Measurements from ENCODE around the gene PFN1. TPM values are rescaled to one million over a fixed set of nuclear protein-coding genes. Genes with fewer than 3 reads are reported as not detected.

PFN1 gene
- total and polyA plus RNA-seq, 2 of the 8 experiments (the other 6 are each of a cell fraction or from before 2014, with no cell fraction given), result 1,355 to 1,949 TPM

DNA sequence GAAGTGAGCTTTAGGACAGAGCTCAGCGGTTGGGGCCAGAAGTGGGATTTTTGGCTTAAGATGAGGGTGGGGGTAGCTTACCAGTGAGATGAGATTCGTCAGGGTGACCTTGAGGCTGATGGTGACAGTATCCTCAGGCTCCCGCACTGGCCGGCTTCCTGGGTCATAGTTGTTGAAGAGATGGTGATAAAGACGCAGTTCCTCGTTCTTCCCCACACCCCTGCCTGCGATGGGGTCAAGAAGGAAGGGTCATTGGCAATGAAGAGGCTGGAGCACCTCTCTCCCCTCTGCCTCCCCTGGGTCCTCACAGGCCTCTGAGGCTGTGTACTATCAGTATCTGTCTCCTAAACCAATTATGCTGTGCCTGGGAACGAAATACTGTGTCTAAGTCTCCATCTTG is 45.8 kb downstream of the PFN1 start:
- no peak overlapping the region for H4K8ac ChIP-seq (ENCODE audit: extremely low read depth, insufficient read depth, low read length)
- no peak overlapping the region; the same call in 1 of the 2 replicates for H2BK15ac ChIP-seq (ENCODE audit: low read length)
- no peaks in the 10 kb centered on the region for H4K20me1 ChIP-seq (replicated peaks in 1 of 2; ENCODE audit: control insufficient read depth in 1 of 2, insufficient read depth in 2 of 2, low read length in 2 of 2)
- no peak overlapping the region for H3K27ac ChIP-seq (ENCODE audit: low read depth, low read length)
- H3K4me3 ChIP-seq (ENCODE audit: extremely low read depth in 1 of 4, insufficient read depth in 2 of 4, low read depth in 3 of 4, low read length in 4 of 4), result no peak overlapping the region
- H3K14ac ChIP-seq (ENCODE audit: insufficient read length), result no peak overlapping the region
- ChIA-PET POLR2A (ENCODE audit: partially characterized antibody) (interaction anchor here (0.8 to 6.4 kb wide), 3 partner anchors 35 to 194 kb away, joined by 3 to 49 read pairs (median 6); partner anchors contain the start of genes RNF167 and SLC25A11), CTCF (ENCODE audit: partially characterized antibody) (interaction anchor here (0.6 to 4.4 kb wide), 12 partner anchors 10 to 336 kb away, joined by 3 to 23 read pairs (median 3); partner anchors contain the start of gene CAMTA2)
- no peak overlapping the region for H2BK20ac ChIP-seq (ENCODE audit: low read length)
- H3K4ac ChIP-seq (replicated peaks; ENCODE audit: insufficient read length, low read depth, low read length), result no peak overlapping the region
- no peak overlapping the region for H3K18ac ChIP-seq (ENCODE audit: extremely low read depth, low read length)
- no peaks in the 10 kb centered on the region; a peak in 1 of 8 replicates for H3K36me3 ChIP-seq (ENCODE audit: control insufficient read depth in 2 of 4, insufficient read depth in 4 of 4, low read length in 3 of 4)
- H3K4me2 ChIP-seq (ENCODE audit: insufficient read depth in 1 of 2, low read depth in 2 of 2, low read length in 2 of 2), result no peak overlapping the region; a peak in 1 of 4 replicates
- H4K5ac ChIP-seq (ENCODE audit: insufficient read length, low read depth, low read length), result no peak overlapping the region
- H3K27me3 ChIP-seq (replicated peaks in 1 of 4; ENCODE audit: control insufficient read depth in 3 of 4, extremely low read depth in 1 of 4, insufficient read depth in 3 of 4, low read length in 3 of 4), result 0 out of 7 replicates have a peak, but pooled peaks cover 0 to 2% (median 0%) of the 10 kb centered on the region in 4 experiments
- no peaks in the 10 kb centered on the region for H3K79me2 ChIP-seq (ENCODE audit: control insufficient read depth in 1 of 2, insufficient read depth in 2 of 2, low read length in 2 of 2)
- no peaks in the 10 kb centered on the region for H3K9me3 ChIP-seq (ENCODE audit: insufficient read depth in 2 of 2, low read depth in 1 of 2, low read length in 1 of 2)
- H2AFZ ChIP-seq (ENCODE audit: low read length), result no peak overlapping the region
- no peak overlapping the region for H2BK12ac ChIP-seq (ENCODE audit: low read depth, low read length)
- no peak overlapping the region for H2BK5ac ChIP-seq (ENCODE audit: low read depth, low read length)
- H2AK5ac ChIP-seq (ENCODE audit: low read depth, low read length), result no peak overlapping the region
- DNase-seq (ENCODE audit: low read depth in 1 of 2, low spot score in 2 of 2) (no peak), FAIRE-seq (no peak)
- no peaks in the 10 kb centered on the region for H3K79me1 ChIP-seq (ENCODE audit: low read depth, low read length)
- peaks cover 0 to 13% (median 4%) of the 10 kb centered on the region in 4 experiments; a peak in 6 of 7 replicates for H3K4me1 ChIP-seq (replicated peaks in 1 of 4; ENCODE audit: control insufficient read depth in 3 of 4, insufficient read depth in 4 of 4, low read length in 3 of 4)
- no peak overlapping the region for H4K91ac ChIP-seq (replicated peaks; ENCODE audit: insufficient read length, low read length)
- H3K23me2 ChIP-seq (ENCODE audit: low read depth, low read length), result peaks cover 3% of the 10 kb centered on the region; the same call in 1 of the 2 replicates
- H3K56ac ChIP-seq (replicated peaks; ENCODE audit: insufficient read length, low read depth, low read length), result no peak overlapping the region
- no peak overlapping the region for H3K23ac ChIP-seq (ENCODE audit: insufficient read length)
- no peak overlapping the region for H3K9ac ChIP-seq (replicated peaks in 1 of 4; ENCODE audit: extremely low read depth in 1 of 4, low read depth in 3 of 4, low read length in 3 of 4)
- no peak overlapping the region for H2BK120ac ChIP-seq (replicated peaks; ENCODE audit: low read depth, low read length)
- WGBS, 2 experiments (ENCODE audit: extremely low coverage in 1 of 2, insufficient coverage in 1 of 2, insufficient read length in 1 of 2, insufficient replicate concordance in 2 of 2, low coverage in 1 of 2, low lambda C conversion rate in 2 of 2, missing lambda C conversion rate in 1 of 2), result 87% methylated on average over 8 of the region's 8 CpGs; no CpG with 5 or more reads in 1 of the 2 experiments
- TF ChIP-seq CTCF (IDR thresholded peaks at IDR 0.05; ENCODE audit: control extremely low read depth in 1 of 3, insufficient read depth in 1 of 3, low read depth in 1 of 3, low read length in 3 of 3), result no peak
- no peak for TF ChIP-seq NRF1 (IDR thresholded peaks at IDR 0.05; ENCODE audit: low read depth, low read length)
- no peak for TF ChIP-seq BRCA1 (IDR thresholded peaks at IDR 0.05; ENCODE audit: low read depth, low read length)
- no peak for TF ChIP-seq SIN3A (conservative IDR thresholded peaks at IDR 0.05 in 1 of 2, IDR thresholded peaks at IDR 0.05 in 1 of 2; ENCODE audit: low read depth in 1 of 2, low read length in 2 of 2)
- TF ChIP-seq SUZ12 (IDR thresholded peaks at IDR 0.05; ENCODE audit: low read length), result no peak
- no peak for TF ChIP-seq ZNF274 (IDR thresholded peaks at IDR 0.05; ENCODE audit: borderline replicate concordance, extremely low read depth, low read length)
- TF ChIP-seq PHF8 (conservative IDR thresholded peaks at IDR 0.05; ENCODE audit: low read depth, low read length), result no peak
- no peak for TF ChIP-seq E2F6 (IDR thresholded peaks at IDR 0.05)
- TF ChIP-seq HDAC6 (IDR thresholded peaks at IDR 0.05; ENCODE audit: low read depth, low read length), result no peak
- no peak for TF ChIP-seq JUN (IDR thresholded peaks at IDR 0.05; ENCODE audit: low read depth, low read length)

Measured in H1 (cell line).